MG63 (cell line): ENCODE measurements around the gene HSD17B3. TPM values are rescaled to one million over a fixed set of nuclear protein-coding genes. Genes with fewer than 3 reads are reported as not detected.
"Not testable (repeated sequence)": the region's sequence is repeated elsewhere in the genome, so short reads cannot be mapped to it uniquely, and the experiment has no call there.

Experiments used
- DNase-seq: peaks from one replicate; pipeline ENCODE4 v3.0.0-alpha.2; 2020
- H3K27me3 ChIP-seq: fragments of 250-450 bp; sonication (Bioruptor Pico); 2 replicates; pipeline ENCODE4 v1.5.1; 2020; ENCODE audit warnings: mild to moderate bottlenecking, moderate library complexity
- H3K36me3 ChIP-seq: fragments of 250-450 bp; sonication (Bioruptor Pico); 2 replicates; pipeline ENCODE4 v1.5.1; 2020; ENCODE audit warnings: mild to moderate bottlenecking, moderate library complexity
- H3K4me3 ChIP-seq: fragments of 250-450 bp; sonication (Bioruptor Pico); 2 replicates; pipeline ENCODE4 v1.5.1; 2020; ENCODE audit warnings: mild to moderate bottlenecking, moderate library complexity
- H3K9me3 ChIP-seq: fragments of 250-450 bp; sonication (Bioruptor Pico); 2 replicates; pipeline ENCODE4 v1.5.1; 2020; ENCODE audit warnings: mild to moderate bottlenecking, moderate library complexity
- total RNA-seq: library from RNA; depleted of rRNA; stranded (reverse); fragments of >200 nt; shearing (Covaris generic); gene quantifications from 2 replicates; pipeline ENCODE4 v1.2.3, GENCODE V29; 2014; ENCODE audit warnings: low replicate concordance

HSD17B3 gene
- total RNA-seq, 1 experiment from 2014 or later = 0.36 TPM

GRCh38 chr9:96320749-96321280, 18.8 kb upstream of the HSD17B3 start:
- Histone ChIP-seq H3K4me3 (no peak overlapping the region), H3K9me3 (no peaks in the 10 kb centered on the region), H3K27me3 (no peaks in the 10 kb centered on the region), H3K36me3 (no peaks in the 10 kb centered on the region)
- no peak for DNase-seq

- DNase-seq = no peak
- Histone ChIP-seq H3K27me3 (no peaks in the 10 kb centered on the region), H3K36me3 (no peaks in the 10 kb centered on the region), H3K9me3 (no peaks in the 10 kb centered on the region), H3K4me3 (no peak overlapping the region)
Measured at GRCh38 chr9:96318921-96319565, 17.1 kb upstream of the HSD17B3 start.

GRCh38 chr9:96317335-96317980, 15.5 kb upstream of the HSD17B3 start:
- Histone ChIP-seq H3K4me3 (no peak overlapping the region), H3K27me3 (no peaks in the 10 kb centered on the region), H3K9me3 (no peaks in the 10 kb centered on the region), H3K36me3 (no peaks in the 10 kb centered on the region)
- DNase-seq = peak; percentile 23

GRCh38 chr9:96309850-96310249, 7.9 kb upstream of the HSD17B3 start:
- no peak for DNase-seq
- H3K27me3 ChIP-seq = no peaks in the 10 kb centered on the region
- no peaks in the 10 kb centered on the region for H3K36me3 ChIP-seq
- H3K9me3 ChIP-seq = no peaks in the 10 kb centered on the region
- no peak overlapping the region for H3K4me3 ChIP-seq

- H3K36me3 ChIP-seq, DNase-seq, H3K27me3 ChIP-seq, H3K9me3 ChIP-seq, H3K4me3 ChIP-seq: not testable (repeated sequence)
Measured at GRCh38 chr9:96306958-96307357, 5.0 kb upstream of the HSD17B3 start.

- Histone ChIP-seq H3K9me3 (no peaks in the 10 kb centered on the region), H3K27me3 (no peaks in the 10 kb centered on the region), H3K4me3 (no peak overlapping the region), H3K36me3 (no peaks in the 10 kb centered on the region)
- DNase-seq = no peak
Measured at GRCh38 chr9:96305171-96305570, 3.2 kb upstream of the HSD17B3 start.

- no peak for DNase-seq
- H3K9me3 ChIP-seq = no peaks in the 10 kb centered on the region
- no peaks in the 10 kb centered on the region for H3K36me3 ChIP-seq
Measured at GRCh38 chr9:96304230-96304629, 2.3 kb upstream of the HSD17B3 start.

GRCh38 chr9:96299823-96300222, 2.2 kb downstream of the HSD17B3 start:
- Histone ChIP-seq H3K9me3 (no peaks in the 10 kb centered on the region), H3K36me3 (no peaks in the 10 kb centered on the region), H3K4me3 (no peak overlapping the region), H3K27me3 (no peaks in the 10 kb centered on the region)
- DNase-seq = no peak

More at GRCh38 chr9:96304230-96304629, 2.3 kb upstream of the HSD17B3 start:
- H3K27me3 ChIP-seq = no peaks in the 10 kb centered on the region
- no peak overlapping the region for H3K4me3 ChIP-seq

- DNase-seq = no peak
- H3K4me3 ChIP-seq = no peak overlapping the region
- H3K9me3 ChIP-seq = no peaks in the 10 kb centered on the region
- H3K36me3 ChIP-seq = no peaks in the 10 kb centered on the region
- H3K27me3 ChIP-seq = no peaks in the 10 kb centered on the region
Measured at GRCh38 chr9:96294159-96294545, 7.8 kb downstream of the HSD17B3 start.

- Histone ChIP-seq H3K36me3 (no peaks in the 10 kb centered on the region), H3K27me3 (no peaks in the 10 kb centered on the region), H3K4me3 (no peak overlapping the region), H3K9me3 (no peaks in the 10 kb centered on the region)
- no peak for DNase-seq
Measured at GRCh38 chr9:96293498-96294158, 8.3 kb downstream of the HSD17B3 start.

- no peaks in the 10 kb centered on the region for H3K27me3 ChIP-seq
- no peak overlapping the region for H3K4me3 ChIP-seq
- no peaks in the 10 kb centered on the region for H3K36me3 ChIP-seq
- H3K9me3 ChIP-seq = no peaks in the 10 kb centered on the region
- DNase-seq = no peak
Measured at GRCh38 chr9:96289392-96289791, 12.6 kb downstream of the HSD17B3 start.

- no peak overlapping the region for H3K4me3 ChIP-seq
- H3K27me3 ChIP-seq = no peaks in the 10 kb centered on the region
- no peaks in the 10 kb centered on the region for H3K36me3 ChIP-seq
- H3K9me3 ChIP-seq = no peaks in the 10 kb centered on the region
- no peak for DNase-seq
Measured at GRCh38 chr9:96281641-96282040, 20.3 kb downstream of the HSD17B3 start.

GRCh38 chr9:96279932-96280331, 22.0 kb downstream of the HSD17B3 start:
- Histone ChIP-seq H3K27me3 (no peaks in the 10 kb centered on the region), H3K4me3 (no peak overlapping the region), H3K9me3 (no peaks in the 10 kb centered on the region; the same call in 1 of the 2 replicates), H3K36me3 (no peaks in the 10 kb centered on the region)
- DNase-seq = no peak

- Histone ChIP-seq H3K4me3 (no peak overlapping the region), H3K36me3 (no peaks in the 10 kb centered on the region), H3K9me3 (peaks cover 7% of the 10 kb centered on the region), H3K27me3 (no peaks in the 10 kb centered on the region)
- DNase-seq = no peak
Measured at GRCh38 chr9:96274939-96275338, 27.0 kb downstream of the HSD17B3 start.

GRCh38 chr9:96270236-96270744, 31.7 kb downstream of the HSD17B3 start:
- Histone ChIP-seq H3K9me3 (peaks cover 7% of the 10 kb centered on the region), H3K27me3 (peaks cover 5% of the 10 kb centered on the region; the same call in 1 of the 2 replicates), H3K36me3 (no peaks in the 10 kb centered on the region), H3K4me3 (no peak overlapping the region)
- no peak for DNase-seq

- no peaks in the 10 kb centered on the region for H3K27me3 ChIP-seq
- H3K9me3 ChIP-seq = no peaks in the 10 kb centered on the region
- no peaks in the 10 kb centered on the region for H3K36me3 ChIP-seq
- no peak for DNase-seq
- H3K4me3 ChIP-seq = no peak overlapping the region
Measured at GRCh38 chr9:96258967-96259366, 43.0 kb downstream of the HSD17B3 start.

- Histone ChIP-seq H3K4me3 (no peak overlapping the region), H3K27me3 (no peaks in the 10 kb centered on the region), H3K9me3 (no peaks in the 10 kb centered on the region), H3K36me3 (no peaks in the 10 kb centered on the region)
- DNase-seq = no peak
Measured at GRCh38 chr9:96256800-96257199, 45.2 kb downstream of the HSD17B3 start.
